ENCODE results near the gene ZNF415.

DNA sequence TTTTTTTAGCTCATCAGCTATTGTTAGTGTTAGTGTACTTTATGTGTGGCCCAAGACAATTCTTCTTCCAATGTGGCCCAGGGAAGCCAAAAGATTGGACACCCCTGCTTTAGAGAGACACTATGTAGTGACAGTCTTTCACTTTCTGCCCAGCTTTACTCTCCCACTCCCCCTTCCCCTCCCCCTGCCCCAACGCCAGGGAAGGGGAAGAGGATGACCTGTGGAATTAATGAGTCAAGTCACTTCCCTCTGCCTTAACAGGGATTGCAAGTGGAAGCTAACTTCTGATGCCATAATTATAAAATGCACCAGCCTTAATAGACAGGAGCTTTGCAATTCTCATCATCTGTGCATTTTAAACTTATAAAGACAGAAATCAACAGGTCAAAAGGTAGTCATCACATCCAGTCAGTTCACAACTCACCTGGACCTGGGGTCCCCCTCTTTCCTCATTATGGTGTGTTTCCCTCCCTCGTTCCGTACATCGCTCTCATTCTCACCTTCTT, 1.6 kb downstream of the ZNF415 start:
- no peak for TF ChIP-seq EP300 (IDR thresholded peaks at IDR 0.05; ENCODE audit: borderline replicate concordance)
- TF ChIP-seq RAD21 (IDR thresholded peaks at IDR 0.05; ENCODE audit: low read depth) = no peak
- TF ChIP-seq EGR1 (IDR thresholded peaks at IDR 0.05) = no peak
- TF ChIP-seq TEAD4 (IDR thresholded peaks at IDR 0.05) = no peak
- no peak for TF ChIP-seq TAF1 (IDR thresholded peaks at IDR 0.05; ENCODE audit: low read depth)
- no peak for TF ChIP-seq YY1 (IDR thresholded peaks at IDR 0.05; ENCODE audit: low read depth)
- TF ChIP-seq CEBPB (IDR thresholded peaks at IDR 0.05) = no peak
- TF ChIP-seq, protein P1, sequence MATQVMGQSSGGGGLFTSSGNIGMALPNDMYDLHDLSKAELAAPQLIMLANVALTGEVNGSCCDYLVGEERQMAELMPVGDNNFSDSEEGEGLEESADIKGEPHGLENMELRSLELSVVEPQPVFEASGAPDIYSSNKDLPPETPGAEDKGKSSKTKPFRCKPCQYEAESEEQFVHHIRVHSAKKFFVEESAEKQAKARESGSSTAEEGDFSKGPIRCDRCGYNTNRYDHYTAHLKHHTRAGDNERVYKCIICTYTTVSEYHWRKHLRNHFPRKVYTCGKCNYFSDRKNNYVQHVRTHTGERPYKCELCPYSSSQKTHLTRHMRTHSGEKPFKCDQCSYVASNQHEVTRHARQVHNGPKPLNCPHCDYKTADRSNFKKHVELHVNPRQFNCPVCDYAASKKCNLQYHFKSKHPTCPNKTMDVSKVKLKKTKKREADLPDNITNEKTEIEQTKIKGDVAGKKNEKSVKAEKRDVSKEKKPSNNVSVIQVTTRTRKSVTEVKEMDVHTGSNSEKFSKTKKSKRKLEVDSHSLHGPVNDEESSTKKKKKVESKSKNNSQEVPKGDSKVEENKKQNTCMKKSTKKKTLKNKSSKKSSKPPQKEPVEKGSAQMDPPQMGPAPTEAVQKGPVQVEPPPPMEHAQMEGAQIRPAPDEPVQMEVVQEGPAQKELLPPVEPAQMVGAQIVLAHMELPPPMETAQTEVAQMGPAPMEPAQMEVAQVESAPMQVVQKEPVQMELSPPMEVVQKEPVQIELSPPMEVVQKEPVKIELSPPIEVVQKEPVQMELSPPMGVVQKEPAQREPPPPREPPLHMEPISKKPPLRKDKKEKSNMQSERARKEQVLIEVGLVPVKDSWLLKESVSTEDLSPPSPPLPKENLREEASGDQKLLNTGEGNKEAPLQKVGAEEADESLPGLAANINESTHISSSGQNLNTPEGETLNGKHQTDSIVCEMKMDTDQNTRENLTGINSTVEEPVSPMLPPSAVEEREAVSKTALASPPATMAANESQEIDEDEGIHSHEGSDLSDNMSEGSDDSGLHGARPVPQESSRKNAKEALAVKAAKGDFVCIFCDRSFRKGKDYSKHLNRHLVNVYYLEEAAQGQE (IDR thresholded peaks at IDR 0.05; ENCODE audit: low read depth) = no peak
- no peak for TF ChIP-seq CREB1 (IDR thresholded peaks at IDR 0.05; ENCODE audit: low read depth)

All from Ishikawa (cell line).